GM21447 (cell line): ENCODE results near the gene ADARB2.
"Not testable (repeated sequence)": the region's sequence is repeated elsewhere in the genome, so short reads cannot be mapped to it uniquely, and the experiment has no call there.

Source experiments
- ATAC-seq: cut with Tn5 transposase; IDR thresholded peaks from one replicate; pipeline ENCODE4 v1.9.1; 2021; ENCODE audit not compliant: unreplicated experiment

Gene ADARB2

DNA sequence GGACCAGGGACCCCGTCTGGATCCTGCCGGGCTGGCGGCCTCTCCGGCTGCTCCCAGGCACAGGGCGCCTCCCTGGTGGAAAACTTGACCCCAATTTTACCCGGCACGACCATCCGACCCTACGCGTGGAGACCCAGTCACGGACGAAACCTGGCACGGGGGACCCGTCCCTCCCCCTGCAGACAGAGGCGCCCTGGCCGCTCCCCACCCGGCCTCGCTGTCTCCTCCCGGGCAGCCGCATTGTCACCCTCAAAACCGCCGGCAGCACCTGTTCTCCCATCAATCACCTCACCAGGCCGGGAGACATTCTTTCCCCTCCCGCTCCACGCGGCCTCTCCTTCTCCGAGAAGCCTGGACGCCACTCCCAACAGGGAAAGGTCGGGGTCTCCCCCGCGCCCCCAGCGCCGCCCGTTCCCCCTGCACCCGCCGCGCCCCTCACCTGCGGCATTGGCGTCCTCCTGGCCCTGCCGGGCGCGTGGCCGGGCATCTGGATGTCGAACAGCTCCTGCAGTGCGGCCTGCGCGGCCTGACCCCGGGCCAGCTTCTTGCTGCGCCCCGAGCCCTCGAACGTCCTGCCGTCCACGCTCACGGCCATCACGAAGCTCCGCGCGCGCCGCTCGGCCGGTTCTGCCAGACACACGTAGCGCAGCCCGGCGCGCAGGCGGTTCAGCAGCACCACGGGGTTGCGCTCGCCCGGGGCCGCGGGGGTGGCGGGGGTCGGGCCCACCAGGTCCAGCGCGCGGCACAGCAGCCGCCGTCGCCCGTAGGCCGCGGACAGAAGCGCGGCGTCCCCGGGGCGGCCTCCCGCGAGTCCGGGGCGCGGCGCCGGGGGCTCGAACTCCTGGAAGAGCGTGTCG is 374.5 kb downstream of the ADARB2 start:
- no peak for ATAC-seq

DNA sequence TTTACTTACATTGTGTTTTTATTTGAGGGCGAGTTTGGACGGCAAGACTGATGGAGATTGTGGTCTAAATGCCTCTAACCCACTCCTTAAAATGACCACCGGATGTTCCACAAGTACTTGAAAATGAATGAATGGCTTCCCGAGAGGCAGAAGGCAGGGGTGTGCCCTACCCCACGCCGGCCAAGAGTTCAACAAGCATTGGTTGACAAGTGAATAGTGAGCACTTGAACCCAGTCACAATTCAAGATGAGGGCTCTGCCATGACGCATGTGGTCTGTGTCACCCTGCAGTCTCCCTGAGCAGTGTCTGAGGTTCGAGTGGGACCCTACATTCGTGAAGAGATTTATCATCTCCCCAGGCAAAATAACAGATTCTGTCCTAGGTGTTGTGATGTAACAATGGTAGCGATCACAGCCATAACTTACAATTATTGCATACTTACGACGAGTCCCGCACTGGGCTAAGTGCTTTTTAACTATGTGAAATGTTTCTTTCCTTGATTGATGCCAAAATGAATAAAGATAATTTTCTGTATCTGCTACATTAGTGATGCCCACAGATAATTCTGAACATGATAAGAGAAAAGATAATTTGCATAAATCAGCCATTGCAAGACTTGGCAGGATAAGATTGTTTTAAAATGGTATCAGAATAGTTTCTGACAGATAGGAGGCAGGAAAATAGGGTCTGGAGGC is 375.8 kb downstream of the ADARB2 start:
- no peak for ATAC-seq

DNA sequence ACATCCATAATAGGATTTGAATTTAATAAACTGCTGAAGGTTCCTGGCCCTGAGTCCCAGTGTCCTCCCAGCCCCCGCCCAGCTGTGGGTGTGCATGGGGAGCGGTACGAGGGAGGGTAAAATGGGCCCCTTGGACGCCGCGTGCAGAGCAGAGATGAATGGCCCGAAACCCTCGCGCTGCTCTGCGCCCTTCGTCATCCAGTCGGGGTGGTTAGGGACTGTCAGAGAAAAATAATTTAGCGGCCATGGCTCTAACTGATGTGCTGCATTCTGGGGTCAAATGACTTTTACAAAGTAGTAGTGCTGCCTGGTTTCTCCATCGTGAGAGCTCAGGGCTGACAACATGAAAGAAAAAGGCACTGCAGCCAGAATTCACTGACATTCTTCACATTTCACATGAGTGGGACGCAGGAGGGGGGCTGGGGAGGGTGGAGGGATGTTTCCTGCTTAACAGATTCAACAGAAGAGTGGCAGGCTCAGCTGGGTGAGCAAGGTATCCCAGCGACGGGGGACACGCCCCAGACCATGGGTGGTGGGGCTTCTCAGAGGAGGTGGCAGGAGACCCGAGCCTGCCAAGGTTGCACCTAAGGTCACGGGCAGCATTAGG is 376.7 kb downstream of the ADARB2 start:
- ATAC-seq = no peak

DNA sequence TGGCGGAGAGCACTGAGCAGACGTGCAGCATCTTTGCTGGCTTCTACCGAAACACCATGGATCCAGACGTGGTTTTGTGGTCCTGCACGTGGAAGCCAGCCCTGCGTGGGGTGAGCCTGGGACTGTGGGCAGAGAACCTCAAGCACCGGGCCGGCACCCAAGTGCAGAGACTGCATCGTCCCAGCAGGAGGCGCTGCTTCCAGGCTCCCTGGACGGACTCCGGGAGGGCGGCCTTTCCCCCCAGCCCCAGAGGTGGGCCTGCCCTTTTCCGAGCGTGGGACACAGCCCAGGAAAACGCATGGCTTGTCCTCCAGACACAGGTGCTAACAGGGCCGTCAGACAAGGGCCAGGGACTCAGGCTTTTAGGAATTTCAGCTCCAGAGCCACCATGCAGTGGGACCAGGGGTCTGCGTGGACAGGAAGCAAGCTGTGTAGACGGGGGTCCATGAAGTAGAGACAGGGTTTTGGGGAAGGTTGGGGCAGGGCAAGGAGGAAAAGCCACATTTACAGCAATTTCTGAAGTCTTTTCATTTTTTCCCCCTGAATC is 377.2 kb downstream of the ADARB2 start:
- no peak for ATAC-seq

DNA sequence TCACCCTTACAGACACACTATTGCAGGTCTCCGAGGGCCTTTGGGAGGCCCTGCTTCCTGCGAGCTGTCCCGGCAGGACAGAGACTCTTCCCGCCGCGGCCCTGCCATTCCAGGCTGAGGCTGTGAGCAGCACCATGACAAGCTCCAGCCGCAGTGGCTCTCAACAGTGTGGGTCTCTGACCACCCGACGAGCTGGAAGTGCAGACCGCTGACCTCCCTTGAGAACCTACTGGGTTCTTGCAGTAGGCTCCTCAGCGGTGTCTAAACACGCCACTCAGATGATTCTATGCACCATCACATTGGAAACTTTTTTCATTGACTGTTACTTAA is 377.7 kb downstream of the ADARB2 start:
- ATAC-seq = no peak

DNA sequence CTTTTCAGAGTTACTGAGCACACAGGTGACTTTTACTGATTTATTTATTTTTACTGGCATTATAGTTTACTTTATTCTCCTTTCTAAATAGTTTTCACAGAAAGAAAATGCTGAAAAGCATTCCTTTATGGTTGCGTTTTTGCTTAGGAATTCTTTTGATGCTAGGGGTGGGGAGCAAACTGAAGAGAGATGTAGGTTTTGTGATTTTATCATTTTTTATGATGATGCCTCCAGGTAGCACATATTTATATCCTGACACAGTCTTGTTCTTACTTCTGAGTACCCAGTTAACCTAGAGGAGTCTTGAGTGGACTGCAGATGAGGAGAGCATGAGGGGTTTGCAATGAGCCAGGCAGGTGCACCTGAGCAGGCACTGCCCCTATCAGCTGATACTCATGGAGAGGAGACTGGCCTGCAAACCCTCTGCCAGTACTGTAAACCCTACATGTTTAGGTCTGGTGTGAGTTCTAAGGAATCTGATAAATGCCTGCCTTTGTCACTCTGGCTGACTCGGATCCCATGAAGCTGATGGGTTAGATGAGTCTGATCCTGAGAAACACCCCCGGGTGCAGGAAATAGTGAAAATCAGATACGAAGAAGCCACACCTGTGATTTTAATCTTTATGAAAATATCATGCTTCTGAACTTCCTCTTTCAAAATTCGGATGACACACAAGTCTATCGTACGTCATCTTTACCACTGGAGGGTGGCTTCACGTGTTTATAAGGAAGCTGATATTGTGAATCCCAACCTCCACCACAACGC is 378.3 kb downstream of the ADARB2 start:
- ATAC-seq = no peak

DNA sequence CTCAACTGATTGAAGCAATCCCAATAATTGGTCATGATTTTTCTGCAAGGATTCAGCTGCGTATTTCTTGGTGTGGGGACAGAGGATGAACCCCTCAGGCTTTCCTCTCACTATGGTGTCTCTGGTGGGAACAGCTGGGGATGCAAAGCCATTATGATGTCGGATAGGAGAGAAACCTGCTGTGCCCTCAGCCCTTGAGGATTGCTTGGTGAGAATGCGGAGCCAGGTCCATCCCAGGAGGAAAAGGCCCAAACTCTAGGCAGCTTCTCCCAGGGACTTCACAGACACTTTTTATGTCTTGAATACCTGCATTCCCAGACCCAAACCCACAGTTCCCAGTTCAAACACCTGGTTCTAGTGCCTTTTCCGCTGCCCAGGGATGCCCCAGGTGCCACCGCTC is 379.2 kb downstream of the ADARB2 start:
- ATAC-seq = no peak

DNA sequence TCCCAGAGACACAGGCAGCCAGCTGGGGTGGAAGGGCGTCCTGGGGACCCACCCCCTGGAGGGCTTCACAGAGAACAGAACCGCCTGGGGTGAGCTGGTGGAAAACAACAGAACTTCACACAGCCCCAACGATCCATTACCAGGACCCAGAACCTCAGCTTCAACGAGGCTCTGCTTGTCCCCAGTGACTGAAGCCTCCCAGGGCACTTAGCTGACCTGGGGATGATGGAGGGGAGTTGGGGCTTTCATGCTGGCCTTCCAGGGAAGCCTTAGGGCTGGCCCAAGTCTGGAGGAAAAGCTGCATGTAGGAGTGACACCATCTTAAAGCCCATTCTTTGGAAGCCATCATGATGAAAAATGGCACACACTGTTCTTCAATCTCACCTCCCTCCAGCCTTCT is 381.0 kb downstream of the ADARB2 start:
- no peak for ATAC-seq

DNA sequence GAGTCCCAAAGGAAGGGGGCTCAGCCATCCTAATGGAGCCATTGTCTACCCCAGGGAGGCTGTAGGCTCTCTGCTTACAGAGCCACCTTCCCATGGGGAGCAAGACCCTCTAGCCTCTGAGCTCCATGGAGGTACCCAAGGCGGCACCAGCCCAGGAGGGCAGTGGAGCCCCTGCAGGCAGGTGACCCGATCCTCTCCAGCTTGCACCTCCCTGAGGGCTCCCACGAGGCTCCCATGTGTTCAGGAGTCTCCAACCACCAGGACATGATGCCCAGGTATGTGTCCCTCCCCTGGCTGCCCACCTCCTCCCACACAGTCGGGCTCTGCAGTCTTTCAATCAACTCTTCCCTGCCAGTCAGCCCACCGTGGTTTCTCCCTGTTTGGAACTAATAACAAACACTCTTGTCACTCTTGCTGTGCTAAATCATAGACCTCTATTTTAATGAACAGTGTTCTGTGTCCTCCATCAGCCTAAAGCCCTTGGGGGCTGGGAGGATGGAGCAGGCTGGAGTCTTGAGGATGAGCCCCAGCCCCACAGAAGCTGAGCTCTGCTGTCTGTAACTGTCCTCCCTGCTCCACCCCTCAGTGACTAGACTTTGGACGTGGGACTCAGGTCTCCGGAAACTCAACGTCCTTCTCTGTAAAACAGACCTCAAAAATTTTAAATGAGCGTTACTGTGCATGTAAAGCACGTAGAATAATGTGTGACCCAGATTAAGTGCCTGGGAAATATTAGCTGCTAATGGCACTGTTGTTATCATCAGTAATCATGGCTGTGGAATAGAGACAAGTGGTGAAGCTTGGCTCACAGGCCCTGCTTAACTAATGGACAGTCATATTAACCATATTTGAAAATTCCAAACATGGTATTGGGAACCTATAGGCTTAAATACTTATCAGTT is 382.3 kb downstream of the ADARB2 start:
- ATAC-seq = no peak

DNA sequence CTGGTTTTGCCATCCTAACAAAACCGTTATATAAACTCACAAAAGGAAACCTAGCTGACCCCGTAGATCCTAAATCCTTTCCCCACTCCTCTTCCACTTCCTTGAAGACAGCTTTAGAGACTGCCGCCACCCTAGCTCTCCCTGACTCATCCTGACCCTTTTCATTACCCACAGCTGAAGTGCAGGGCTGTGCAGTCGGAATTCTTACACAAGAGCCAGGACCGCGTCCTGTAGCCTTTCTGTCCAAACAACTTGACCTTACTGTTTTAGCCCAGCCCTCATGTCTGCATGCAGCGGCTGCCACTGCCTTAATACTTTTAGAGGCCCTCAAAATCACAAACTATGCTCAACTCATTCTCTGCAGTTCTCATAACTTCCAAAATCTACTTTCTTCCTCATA is 385.0 kb downstream of the ADARB2 start:
- ATAC-seq = not testable (repeated sequence)

DNA sequence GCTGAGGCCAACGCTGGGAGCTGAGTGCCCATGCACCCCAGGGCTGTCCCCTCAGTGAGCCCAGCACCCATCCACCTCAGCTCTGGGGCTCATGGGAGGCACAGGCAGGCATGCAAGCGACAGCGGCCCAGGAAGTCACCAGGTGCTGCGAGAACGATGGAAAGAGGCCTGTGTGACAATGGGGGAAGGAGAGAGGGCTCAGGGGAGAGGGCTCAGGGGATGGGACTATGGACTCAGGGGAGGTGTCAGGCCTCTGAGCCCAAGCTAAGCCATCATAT is 388.6 kb downstream of the ADARB2 start:
- no peak for ATAC-seq

DNA sequence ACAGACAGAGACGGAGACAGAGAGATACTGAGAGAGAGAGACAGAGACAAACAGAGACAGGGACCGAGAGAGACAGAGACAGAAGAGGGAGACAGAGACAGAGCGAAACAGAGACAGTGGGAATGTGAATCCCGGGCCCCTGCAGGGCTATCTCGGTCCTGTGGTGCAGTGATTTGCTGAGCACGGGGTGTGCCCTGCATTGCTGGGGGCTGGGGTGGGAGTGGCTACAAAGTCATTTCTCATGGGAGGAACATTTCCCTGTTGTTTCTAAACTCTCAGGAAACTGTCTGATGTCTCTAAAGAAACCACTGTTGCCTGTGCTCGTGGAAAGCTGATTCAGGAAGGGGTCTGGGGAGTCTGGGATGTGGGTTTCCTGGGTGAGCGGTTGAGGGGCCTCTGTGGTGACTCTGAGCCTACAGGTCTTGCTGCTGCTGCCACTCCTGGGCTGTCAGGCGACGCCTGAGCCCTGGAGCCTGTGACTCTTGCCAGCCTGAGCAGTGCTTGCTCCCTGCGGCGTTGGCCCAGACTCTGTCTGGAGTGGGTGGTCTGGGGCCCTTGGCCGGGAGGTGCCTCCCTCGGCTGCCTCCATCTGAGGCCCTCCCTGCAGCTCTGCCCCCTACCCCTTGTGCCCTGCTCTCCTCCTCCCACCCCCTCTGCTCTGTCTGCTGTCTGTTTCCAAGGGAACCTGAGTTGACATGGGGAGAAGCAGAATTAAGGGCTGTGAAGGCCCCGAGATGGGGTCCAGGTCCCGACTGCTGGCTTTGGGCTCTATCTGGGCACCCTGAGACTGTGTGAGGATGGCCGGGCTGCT is 389.2 kb downstream of the ADARB2 start:
- ATAC-seq = no peak

DNA sequence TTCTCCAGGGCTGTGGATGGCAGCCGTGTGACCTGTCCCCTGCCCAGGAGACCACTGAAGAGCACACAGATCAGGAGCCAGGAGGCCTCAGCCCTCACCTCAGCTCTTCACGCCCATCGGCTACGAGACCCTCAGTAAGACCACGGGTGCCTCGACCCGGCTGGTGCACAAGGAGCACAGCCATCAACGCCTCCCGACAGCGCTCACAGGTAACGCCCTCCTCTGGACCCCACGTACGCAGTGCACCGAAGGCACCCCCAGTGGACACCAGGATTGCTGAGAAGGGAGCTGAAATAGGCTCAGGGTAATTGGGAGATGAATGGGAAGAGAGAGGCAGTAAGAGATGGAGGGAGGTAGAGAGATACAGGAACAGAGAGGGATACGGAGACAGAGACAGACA is 389.8 kb downstream of the ADARB2 start:
- ATAC-seq = no peak

DNA sequence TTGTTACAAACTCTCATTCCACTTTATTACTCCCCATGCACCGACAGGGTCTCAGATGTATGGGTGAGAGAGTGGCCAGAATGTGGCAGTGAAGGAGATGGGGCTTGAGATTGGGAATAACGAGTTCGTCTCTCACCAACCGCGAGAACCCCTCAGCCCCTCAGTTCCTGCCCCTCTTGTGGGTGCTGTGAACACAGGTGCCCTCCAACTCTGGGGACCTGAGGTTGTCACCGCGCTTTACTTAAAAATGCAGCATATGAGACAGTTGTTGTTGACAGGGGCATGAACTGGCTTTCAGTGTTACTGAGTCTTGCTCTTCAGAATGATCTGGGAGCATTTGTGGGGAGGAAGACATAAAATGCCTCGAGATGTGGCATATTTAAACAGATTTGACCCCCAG is 391.1 kb downstream of the ADARB2 start:
- ATAC-seq = no peak

DNA sequence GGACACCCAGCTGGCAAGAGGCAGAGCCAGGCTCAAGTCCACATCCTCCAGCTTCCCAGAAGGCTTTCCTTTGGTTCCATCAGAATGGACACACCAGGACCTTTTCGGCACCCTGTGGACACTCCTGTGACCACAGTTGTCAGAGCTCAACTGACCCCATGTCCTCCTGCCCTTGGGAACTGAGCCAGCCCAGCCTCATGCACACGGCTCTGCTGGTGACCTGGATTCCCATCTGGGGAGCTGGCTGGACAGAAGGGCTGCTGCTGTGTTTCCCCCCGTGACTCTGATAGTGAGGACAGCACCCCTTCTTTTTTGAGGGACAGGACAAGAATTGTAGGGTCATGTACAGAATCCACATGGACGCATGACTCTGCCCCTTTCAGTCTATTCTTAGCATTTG is 392.0 kb downstream of the ADARB2 start:
- ATAC-seq = no peak

DNA sequence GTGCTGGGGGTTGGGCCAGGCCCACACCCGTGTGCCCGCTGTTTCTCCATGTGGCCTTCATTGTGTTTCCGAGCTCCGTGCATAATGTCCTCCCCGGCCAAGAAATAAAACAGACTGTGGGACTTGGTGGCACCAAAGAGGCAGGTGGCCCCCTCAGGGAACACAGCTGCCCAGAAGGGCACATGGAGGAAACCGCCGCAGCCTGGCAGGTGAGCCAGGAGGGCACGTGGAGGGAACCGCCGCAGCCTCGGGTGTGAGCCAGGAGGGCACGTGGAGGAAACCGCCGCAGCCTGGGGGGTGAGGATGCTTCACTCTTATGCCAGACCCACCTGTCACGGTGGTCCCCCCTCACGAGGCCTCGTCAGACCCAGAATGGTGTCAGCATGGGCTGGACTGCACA is 392.5 kb downstream of the ADARB2 start:
- ATAC-seq = no peak

DNA sequence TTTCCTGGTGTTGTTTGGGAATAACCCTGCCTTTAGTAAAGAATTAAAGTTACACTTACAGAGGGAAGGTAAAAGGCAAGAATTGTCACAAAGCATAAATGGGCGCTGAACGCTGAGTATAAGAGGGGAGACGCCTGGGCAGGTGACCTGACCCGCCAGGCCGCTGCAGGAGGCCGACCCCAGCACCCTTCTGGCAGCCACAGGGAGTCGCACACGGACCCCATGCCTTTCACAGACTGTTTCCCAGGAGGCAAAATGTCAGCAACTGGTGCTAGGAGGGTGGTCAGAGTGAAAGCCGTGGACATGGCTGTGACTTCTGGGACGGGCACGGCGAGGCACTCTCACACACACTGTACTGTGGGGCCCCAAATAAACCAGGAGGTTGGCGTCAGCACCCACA is 392.9 kb downstream of the ADARB2 start:
- no peak for ATAC-seq

DNA sequence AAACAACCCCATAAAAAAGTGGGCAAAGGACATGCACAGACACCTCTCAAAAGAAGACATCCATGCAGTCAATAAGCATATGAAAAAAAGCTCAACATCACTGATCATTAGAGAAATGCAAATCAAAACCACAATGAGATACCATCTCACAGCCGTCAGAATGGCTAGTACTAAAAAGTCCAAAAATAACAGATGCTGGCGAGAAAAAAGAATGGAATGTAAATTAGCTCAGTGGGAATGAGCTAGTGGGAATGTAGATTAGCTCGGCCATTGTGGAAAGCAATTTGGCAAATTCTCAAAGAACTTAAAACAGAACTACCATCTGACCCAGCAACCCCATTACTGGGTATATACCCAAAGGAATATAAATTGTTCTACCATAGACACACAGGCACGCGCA is 394.1 kb downstream of the ADARB2 start:
- ATAC-seq = no peak

DNA sequence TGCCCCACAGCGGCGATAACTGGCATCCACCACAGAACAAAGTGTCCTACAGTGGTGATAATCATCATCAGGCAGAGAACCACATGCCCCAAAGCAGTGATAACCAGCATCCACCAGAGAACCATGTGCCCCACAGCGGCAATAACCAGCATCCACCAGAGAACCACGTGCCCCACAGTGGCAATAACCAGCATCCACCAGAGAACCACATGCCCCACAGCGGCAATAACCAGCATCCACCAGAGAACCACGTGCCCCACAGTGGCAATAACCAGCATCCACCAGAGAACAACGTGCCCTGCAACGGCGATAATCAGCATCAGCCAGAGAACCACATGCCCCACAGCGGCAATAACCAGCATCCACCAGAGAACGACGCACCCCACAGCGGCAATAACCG is 396.3 kb downstream of the ADARB2 start:
- not testable (repeated sequence) for ATAC-seq

DNA sequence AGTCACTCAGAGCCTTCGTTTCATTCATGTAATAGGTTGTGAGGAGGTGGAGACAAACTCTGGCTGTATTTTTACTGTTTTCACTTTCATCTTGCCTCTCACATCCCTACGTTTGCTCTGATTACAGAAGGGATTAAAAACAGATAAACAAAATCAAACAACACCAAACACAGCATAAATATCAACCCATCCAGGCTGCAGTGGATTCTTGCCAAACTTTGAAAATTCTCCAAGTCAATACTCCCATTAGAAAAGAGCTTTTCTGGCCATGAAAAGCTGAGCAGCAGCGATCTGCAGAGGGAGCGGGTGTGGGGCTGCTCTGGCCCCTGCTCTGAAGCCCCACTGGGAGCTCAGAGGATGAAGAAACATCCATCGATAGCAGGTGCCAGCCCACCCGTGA is 397.9 kb downstream of the ADARB2 start:
- no peak for ATAC-seq
